ENCODE results near the gene LSM8.
A peak's percentile ranks its signal among the peaks of the same experiment; 100 is the strongest.
"Not testable (repeated sequence)": the region's sequence is repeated elsewhere in the genome, so short reads cannot be mapped to it uniquely, and the experiment has no call there.

LSM8 gene

GRCh38 chr7:118202061-118202460 lies 18.1 kb downstream of the LSM8 start:
- no peak for FAIRE-seq
- DNase-seq (ENCODE audit: low spot score) = no peak

GRCh38 chr7:118214051-118214832 lies 30.3 kb downstream of the LSM8 start:
- DNase-seq (ENCODE audit: low spot score) (peak; percentile 75), FAIRE-seq (peak; percentile 71)

- peak; percentile 14 for DNase-seq (ENCODE audit: low spot score)
- no peak for FAIRE-seq
Observed at GRCh38 chr7:118214833-118215182, 30.8 kb downstream of the LSM8 start.

GRCh38 chr7:118217210-118217619 lies 33.3 kb downstream of the LSM8 start:
- FAIRE-seq (no peak), DNase-seq (ENCODE audit: low spot score) (no peak)

- FAIRE-seq = no peak
- no peak for DNase-seq (ENCODE audit: low spot score)
Observed at GRCh38 chr7:118218413-118219156, 34.6 kb downstream of the LSM8 start.

- no peak for DNase-seq (ENCODE audit: low spot score)
Observed at GRCh38 chr7:118219157-118219512, 35.2 kb downstream of the LSM8 start.

GRCh38 chr7:118220583-118220982 lies 36.6 kb downstream of the LSM8 start:
- FAIRE-seq = no peak
- DNase-seq (ENCODE audit: low spot score) = no peak

More at GRCh38 chr7:118219157-118219512, 35.2 kb downstream of the LSM8 start:
- no peak for FAIRE-seq

- DNase-seq (ENCODE audit: low spot score) (no peak), FAIRE-seq (no peak)
Observed at GRCh38 chr7:118222591-118222990, 38.6 kb downstream of the LSM8 start.

GRCh38 chr7:118224521-118224920 lies 40.6 kb downstream of the LSM8 start, which contains the start of gene ANKRD7:
Gene ANKRD7, plus strand, starts transcription at chr7:118224704. Its CDS starts 127 bp downstream, at chr7:118224831.
- no peak for DNase-seq (ENCODE audit: low spot score)
- no peak for FAIRE-seq

GRCh38 chr7:118232837-118233236 lies 48.9 kb downstream of the LSM8 start:
- FAIRE-seq (peak; percentile 5), DNase-seq (ENCODE audit: low spot score) (no peak)

- FAIRE-seq (no peak), DNase-seq (ENCODE audit: low spot score) (no peak)
Observed at GRCh38 chr7:118233799-118234198, 49.8 kb downstream of the LSM8 start.

GRCh38 chr7:118239014-118239413 lies 55.0 kb downstream of the LSM8 start:
- DNase-seq (ENCODE audit: low spot score) (no peak), FAIRE-seq (no peak)

- peak; percentile 71 for FAIRE-seq
- DNase-seq (ENCODE audit: low spot score) = not testable (repeated sequence)
Observed at GRCh38 chr7:118240320-118240719, 56.4 kb downstream of the LSM8 start.
